ENCODE measurements around the gene TBX3. TPM values are rescaled to one million over a fixed set of nuclear protein-coding genes. Genes with fewer than 3 reads are reported as not detected.

Gene TBX3
- total RNA-seq, 1 donor from 2014 or later: 37.2 TPM

DNA sequence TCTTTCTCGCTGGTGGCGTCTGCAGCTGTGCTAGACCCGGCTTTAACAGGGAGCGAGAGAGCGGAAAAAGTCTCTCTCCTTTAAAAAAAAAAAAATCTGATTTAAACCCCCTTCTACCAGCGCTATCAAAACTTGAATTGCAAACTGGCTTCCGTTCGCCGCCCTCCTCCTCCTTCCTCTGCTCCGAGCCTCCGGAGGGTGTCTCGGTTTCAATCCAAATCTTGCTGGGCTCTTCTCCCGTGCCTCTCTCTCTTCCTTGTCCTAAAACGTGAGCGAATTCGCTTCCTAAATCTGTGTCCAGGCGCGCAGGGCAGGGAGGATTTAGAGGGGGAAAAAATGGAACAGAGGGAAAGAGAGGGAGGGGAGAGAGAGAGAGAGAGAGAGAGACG, 272 bp downstream of the TBX3 start:
- ATAC-seq: no peak
- no peak for DNase-seq (ENCODE audit: low spot score)

DNA sequence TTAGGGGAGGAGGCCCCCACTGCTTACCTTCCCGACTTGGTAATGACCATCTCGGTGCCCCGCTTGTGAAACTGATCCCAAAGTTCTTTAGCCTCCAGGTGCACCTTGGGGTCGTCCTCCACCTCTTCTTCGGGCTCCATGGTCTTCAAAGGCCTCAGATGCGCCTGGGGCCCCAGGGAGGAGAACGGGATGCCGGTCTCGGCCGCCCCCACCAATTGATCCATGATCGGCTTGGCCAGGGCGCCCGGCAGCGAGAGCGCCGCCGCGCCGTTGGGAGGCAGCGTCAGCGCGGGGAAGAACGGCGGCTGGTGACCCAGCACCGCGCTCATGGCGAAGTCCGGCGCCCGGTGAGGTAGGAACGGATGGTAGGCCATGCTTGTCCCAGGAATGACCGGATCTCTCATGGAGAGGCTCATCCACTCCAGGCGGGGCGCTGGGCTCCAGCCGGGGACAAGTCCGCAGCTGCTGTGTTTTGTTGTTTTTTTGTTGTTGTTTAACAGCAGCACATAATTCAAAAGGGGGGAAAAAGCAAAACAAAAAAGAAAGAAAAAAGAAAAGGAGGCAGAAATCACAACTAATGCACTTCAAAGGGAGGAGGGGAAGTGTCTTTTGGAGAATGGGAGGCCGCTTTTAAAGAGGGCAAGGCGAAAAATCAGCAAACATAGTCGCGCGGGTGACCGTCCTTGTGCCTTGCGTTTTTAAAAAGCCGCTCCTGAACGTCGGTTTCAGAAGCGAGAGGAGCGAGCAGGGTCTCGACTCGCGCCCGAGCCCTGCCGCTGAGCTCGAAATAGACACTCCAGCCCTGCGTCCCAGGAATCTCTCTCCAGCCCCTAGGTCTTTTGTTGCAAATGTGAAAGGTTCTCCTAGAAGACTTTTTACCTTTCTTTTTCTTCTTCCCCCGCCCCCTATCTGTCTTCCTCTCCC, 928 bp downstream of the TBX3 start:
- ATAC-seq (peak; percentile 5), DNase-seq (ENCODE audit: low spot score) (no peak)

DNA sequence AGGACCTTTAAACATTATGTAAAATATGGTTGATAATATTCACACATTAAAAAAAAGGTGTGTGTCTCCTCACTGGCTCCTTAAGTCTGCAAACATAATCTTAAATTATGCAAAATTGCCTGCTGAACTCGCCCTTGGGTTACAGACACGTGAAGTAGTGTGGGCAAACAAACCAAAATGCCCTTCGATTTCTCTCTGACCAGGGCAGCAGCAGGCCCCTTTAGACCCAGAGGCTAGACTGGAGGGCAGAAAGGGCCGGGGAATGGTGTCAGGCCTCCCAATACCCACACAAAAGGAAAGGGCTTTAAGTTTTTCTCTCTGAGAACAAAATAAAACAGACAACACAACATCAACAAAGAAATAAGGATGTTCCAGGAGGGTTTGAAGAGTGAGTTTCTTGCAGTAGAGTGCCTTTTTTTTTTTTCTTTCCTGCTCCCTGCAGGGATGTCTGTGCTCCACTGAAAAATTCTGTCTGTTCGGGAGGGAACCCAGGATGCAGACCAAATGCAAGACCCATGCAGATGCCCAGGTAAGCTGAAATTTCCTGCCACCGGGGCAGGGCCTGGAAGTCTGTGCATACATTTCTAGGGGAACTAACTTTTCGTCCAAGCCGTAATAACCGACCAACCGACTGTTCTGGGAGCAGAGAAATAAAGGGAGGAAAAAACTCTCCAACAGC, 1.7 kb downstream of the TBX3 start:
- ATAC-seq: peak; percentile 29

DNA sequence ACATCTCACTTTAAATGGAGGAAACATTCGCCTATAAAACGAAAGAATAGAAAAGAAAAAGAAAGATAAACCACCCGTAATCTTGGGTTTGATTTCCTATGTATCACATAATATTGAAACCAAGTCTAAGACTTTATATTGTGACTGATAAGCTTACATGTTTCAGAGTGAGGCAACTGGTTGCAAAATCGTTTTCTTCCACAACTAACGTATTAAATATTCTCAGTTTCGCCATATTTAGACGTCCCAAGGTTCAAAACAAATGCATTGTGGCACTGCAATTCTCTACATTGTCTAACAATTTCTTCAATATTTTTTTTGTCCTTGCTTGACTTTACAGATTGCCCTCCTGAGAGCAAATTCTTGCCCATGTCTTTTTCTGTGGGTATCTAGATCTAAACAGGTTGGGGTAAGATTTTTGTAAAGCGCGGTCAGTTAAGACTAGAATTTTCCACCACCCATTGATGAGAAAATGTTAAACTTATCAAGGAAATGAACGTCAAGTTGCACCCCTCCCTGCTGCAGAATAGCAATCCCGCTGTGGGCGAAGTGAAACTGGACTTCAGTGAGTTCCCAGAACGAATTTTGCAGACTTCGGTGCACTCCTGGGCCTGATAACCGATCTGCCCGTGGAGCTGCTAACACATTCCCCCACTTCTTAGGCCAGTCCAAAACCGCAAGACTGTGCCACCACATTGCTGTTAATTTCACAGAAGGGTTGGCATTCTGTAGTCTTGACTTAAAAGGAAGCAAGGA, 2.7 kb downstream of the TBX3 start:
- DNase-seq (ENCODE audit: low spot score): no peak
- ATAC-seq: no peak

More for the DNA sequence above, 1.7 kb downstream of the TBX3 start:
- DNase-seq (ENCODE audit: low spot score): no peak

DNA sequence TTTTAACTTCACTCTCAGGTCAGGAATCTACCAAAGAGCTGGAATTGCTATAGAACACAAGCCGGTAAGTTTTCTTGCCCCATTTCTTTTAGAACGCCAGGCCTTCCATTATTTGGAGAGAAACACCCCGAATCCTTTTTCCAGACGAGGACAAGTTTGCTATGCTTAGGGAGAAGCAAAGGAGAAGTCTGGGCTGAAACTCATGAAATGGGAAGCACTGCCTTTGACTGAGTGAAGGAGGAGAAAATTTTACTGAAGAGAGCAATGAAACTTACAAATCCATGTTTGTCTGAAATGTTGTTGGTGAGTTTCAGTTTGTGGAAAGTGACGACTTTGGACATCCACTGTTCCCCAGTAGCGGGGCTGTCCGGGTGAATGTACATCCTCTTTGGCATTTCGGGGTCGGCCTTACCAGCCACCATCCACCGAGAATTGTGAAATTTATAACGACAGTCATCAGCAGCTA, 3.3 kb downstream of the TBX3 start:
- ATAC-seq: no peak
- no peak for DNase-seq (ENCODE audit: low spot score)

DNA sequence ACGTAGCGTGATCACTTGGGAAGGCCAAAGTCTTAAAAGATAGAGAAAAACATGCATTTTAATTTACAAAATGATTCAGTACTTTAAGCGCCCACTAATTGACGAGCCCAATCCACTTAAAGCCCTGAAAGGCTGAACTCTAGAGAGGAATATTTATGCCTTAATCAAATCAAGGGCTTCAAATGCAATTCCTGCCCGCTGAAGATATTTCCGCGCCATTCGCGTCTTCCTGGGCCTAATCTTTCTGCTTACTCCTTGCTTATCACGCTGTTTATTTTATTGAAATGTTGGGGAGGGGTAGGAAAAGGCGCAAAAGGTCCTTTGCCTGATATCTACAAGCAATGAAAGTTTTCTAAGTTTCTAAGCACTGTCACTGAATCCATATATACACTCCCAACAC, 4.0 kb downstream of the TBX3 start:
- no peak for ATAC-seq
- DNase-seq (ENCODE audit: low spot score): no peak

DNA sequence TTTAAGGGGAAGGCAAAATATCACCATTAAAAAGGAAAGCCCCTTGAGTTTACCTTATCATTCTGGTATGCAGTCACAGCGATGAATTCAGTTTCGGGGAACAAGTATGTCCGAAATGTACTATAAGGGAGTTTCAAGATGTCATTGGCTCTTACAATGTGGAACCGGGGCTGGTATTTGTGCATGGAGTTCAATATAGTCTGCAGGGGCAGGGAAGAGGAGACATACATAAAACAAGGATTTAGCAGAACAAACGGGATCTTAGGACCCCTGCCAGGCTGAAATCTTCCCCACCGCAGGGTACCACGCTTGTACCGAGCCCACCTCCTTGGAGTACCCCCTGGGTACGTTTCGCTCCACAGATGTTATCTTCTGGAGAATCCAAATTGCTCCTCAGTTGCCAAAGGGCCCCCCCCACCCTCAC, 4.5 kb downstream of the TBX3 start:
- ATAC-seq (no peak), DNase-seq (ENCODE audit: low spot score) (no peak)

DNA sequence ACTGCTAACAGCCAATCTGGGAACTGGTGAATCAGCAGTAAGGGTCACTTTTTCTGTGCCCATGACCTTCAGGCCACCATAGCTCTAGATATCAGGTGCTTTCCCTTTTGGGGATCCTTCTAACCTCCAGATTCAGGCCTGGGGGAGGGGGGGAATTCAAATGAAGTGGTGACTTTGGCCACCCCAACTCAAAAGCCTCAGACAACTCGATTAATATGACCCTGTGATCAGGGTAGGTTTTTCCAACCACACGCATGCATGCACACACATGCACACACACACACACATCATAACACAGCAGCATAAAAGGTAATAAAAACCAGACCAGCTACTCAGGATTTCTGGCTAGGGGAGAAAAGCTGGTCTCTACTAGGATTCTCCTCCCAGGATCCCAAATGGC, 5.3 kb downstream of the TBX3 start:
- no peak for ATAC-seq
- no peak for DNase-seq (ENCODE audit: low spot score)

DNA sequence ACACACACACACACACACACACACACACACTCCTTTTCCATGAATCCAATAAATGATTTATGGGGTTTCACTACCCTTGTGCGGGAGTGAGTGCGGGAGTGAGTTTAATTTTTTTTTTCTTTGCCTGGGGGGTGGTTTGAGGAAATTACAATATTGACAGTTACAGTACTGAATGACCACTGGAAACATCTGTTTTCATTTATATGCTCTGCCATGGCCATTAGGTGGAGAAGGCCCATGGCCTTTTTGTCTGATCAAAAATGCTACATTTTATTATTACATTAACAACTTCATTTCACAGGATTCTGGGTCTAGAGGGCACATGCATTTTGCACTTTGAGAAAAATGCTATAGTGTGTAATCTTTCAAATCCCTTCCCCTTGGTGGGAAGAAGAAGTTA, 5.9 kb downstream of the TBX3 start:
- no peak for DNase-seq (ENCODE audit: low spot score)
- no peak for ATAC-seq

DNA sequence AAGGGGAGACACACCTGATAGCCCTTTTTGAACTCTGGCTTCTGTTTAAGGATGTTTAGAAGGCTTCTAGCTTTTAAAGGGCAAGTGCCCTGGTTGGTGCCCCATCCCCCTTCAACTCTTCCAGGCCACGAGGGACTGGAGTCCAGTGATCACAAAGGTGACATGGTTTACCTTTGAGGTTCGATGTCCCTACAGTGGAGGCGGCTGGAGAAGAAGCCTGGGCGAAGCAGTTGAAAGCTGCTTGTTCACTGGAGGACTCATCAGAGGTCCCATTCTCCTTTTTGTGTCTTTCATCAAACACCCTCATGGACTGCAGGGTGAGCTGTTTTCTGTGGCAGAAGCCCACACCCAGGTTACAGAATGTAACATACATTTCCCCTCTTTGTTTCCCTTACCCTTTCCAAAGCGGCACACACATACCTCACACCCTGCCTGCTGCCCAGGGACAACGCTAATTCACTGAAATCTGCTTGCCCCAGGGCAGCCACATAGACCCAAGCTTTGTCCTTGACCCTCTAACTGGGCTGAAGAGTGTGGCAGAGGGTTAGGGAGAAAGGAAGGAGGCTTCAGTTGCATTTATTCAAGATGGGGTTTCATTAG, 7.7 kb downstream of the TBX3 start:
- peak; percentile 8 for ATAC-seq
- no peak for DNase-seq (ENCODE audit: low spot score)

DNA sequence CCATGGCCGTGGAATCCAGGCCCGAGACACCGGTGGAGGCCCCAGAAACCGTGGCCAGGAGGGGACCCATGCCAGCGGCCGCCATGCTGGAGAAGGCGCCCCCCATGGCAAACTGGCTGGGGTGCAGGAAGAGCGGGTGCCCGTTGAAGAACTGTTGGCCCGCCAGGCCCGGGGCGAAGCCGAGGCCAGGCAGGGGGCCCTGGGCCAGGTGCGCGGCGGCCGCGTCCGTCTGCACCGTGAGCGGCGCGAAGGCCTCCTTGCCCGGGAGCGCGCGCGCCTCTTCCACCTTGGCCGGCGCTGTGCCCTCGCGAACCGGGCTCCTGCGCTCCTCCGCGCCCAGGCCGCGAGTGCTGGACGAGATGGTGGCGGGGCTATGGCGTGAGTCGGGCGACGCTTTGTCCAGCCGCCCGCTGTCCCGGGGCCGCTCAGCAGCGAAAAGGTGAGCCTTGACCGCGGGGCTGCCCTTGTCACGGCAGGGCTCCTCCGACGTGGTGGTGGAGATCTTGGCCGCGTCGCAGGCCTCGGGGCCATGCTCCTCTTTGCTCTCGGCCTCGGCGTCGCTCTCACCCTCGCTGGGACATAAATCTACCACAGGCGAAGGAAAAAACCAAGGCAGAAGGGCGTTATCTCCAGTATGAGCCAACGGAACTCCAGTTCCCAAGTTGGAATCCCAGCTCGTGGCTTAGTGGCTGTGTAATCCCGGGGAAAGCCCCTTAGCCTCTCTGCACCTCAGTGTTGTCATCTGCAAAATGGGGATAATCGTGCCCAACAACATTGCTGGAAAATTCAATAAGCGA, 9.5 kb downstream of the TBX3 start:
- no peak for ATAC-seq
- no peak for DNase-seq (ENCODE audit: low spot score)

DNA sequence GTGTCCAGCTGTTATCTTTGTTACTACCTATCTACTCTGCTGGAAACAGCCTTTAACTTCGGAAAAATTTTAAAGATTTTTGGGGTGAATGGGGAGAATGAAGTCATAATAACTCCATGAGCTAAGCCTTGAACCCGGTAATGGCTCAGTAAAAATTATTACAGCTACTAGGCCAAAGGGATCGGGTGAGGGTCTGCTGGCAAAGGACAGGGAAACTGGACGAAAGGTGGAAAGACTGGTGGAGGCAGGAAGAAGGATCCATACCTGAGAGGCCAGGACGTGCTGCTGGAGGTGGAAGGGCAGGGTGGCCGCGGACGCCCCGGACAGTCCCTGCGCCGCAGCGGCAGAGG, 10.1 kb downstream of the TBX3 start:
- DNase-seq (ENCODE audit: low spot score) (no peak), ATAC-seq (no peak)

DNA sequence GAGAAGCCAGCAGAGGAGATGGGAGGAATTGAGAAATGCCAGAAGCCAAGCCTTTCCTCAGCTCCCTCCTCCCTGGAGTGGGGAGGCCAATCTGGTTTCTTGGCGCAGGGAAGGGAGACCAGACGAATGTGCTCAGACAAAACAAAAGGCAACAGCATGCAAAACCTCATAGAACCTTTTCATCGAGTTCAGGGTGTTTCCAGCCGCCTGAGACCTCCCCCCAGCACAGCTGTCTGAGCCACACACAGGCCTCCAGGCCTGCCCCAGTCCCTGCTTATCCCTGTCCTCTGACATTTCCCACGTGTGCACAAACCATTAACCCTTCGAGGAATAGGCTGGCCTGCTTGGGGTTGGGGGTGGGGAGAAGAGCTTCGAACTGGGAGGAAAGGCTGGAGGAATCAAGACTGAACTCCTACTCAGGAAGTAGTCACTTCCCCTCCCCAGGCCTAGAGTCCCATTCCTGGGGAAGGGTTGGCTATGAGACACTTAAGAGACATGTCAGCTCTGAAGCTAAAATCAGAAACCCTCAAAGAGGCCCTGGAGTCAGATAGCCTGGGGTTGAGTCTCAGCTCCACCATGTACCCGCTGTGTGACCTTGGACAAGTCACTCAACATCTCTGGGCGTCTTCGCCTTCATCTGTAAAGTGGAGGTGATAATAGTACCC, 10.7 kb downstream of the TBX3 start:
- ATAC-seq (no peak), DNase-seq (ENCODE audit: low spot score) (no peak)

DNA sequence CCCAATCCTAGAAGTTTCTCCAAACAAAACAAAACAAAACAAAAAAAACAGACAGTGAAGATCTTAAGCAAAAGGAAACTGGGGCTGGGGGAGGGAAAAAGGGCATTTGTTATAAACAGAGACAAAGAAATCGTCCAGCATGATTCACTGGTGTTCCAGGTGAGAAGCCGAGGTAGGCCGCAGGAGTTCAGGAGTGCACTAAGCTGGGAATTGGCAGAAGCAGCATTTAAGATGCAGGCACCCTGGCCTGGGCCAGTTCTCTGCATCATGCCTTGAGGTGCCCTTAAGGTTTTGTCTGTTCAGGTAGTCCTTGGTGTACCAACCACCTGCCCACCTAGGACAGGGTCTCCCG, 11.2 kb downstream of the TBX3 start:
- DNase-seq (ENCODE audit: low spot score) (no peak), ATAC-seq (no peak)

DNA sequence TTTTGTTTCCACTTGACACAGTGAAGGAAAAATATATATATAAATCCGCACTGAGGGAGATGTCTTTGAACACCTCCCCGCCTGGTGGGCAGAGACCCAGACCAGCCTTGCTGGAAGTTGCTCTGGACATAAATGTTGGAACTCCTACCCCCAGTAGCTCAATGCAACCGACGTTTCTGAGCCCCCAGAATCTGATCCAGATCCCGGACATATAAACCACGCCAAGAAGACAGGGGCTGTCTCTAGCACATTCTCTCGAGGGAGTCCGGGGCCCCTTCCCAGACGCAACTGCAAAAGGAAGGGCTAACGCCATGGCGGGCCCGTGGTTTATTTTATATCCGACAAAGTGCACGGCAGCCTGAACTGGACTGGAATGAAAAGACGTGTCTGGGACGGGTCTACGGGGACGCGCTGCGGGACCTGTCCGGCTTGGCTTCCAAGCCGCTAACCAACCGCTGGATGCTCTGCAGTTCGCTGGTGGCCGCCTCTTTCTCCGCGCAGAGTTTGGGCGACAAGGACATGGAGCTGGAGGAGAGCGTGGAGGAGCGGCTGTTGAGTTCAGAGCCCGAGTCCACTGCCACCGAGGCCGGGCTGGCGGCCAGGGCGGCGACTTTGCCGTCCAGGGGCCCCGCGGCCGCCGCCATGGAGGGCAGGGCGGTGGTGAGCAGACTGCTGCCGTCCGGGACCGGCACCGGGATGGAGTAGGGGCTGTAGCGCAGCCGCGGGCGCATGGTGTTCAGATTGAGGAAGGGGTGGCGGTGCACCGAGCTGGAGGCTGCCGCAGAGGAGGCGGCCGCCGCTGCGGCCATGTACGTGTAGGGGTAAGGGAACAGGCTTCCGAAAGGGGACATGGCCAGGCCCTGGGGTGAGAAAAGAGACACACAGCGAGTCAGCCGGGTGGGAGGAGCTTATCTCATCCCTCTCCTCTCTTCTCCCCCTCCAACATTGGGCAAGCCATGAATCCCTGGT, 12.2 kb downstream of the TBX3 start:
- ATAC-seq: no peak

DNA sequence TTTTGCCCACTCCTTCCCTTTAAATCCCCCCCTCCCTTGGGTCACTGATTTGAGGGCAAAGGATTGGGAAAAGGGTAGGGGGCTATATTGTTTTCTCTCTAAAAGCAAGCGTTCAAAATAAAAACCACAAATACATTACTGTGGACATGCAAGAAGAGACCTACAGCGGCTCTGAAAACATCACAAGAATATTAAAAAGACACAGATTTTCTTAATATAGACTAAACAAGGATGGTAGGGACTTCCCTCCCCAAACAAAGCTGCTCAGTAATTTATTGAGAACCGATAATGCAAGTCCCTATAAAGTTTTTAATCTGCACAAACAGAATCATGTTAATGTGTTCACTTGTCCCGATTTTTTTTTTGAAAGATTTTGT, 12.9 kb downstream of the TBX3 start:
- DNase-seq (ENCODE audit: low spot score) (no peak), ATAC-seq (no peak)

More for the DNA sequence above, 12.2 kb downstream of the TBX3 start:
- DNase-seq (ENCODE audit: low spot score): no peak

DNA sequence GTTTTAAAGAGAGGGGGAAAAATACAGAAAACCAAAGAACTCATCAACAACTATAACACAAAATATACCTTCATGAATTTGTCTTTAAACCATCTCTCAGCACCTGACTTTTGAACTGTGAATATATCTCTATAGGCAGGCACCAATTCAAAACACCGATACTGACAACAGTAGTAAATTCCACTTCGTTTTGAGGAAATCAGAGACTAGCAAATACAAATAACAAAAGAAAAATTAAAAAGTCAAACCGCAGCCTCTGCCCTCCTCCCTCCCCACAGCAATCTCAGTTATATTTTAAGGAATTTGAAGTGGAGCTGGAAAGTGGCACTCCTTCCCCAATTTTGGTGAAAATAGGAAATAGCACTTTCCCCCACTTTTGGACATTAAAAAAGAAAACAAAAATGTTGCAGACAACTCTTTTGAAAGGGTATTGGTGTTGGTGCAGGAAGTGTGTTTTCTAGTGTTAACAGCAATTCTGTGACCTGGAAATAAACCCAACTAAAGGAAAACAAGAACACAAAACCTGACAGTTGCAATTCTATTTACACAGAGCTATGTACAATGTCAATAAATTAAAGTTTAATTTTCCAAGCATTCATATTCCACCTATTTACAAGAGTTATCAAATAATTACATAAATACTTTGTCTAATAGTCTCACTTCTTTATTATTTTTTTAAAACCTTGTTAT, 13.5 kb downstream of the TBX3 start:
- ATAC-seq: no peak
- no peak for DNase-seq (ENCODE audit: low spot score)

Measured in left lobe of liver (tissue), 2 donors.